ENCODE measurements around the gene DLK1.

DNA sequence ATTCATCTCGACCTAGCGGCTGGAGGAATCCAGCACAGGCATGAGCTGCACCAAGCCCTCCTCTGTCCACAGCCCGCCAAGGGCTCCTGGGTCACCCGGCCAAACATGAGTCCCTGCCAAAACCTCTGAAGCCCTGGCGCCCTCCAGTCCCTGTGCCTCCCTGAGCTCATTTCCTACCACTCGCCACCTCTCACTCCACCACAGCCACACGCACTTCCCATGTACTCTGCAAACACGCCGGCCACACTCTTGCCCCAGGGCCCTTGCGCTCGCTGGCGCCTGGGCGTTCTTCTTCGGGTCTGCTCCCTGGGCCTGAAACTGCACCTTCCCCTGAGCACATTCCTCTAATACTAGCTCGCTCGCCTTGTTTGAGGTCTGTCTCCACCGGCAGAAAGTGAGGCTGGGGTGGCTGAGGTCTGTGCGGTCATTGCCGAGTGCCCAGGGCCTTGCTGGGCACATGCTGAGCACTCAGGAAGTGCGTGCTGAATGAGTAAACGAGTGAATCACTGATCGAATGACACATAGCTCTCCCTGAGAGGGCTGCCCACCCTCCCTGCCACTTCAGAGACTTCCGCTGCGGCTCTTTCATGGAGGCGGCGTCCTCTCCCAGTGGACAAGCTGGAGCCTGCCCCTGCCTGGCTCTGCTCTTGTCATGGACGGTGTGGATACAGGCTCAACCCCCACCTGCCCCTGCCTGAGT, 33.7 kb upstream of the DLK1 start:
- TF ChIP-seq CTCF (IDR thresholded peaks at IDR 0.05) (no peak), POLR2A (IDR thresholded peaks at IDR 0.05) (no peak)

Data from heart left ventricle (tissue), 13 donors.